Measurements from ENCODE around the gene SMYD5. TPM values are rescaled to one million over a fixed set of nuclear protein-coding genes. Genes with fewer than 3 reads are reported as not detected.

The SMYD5 gene
- total RNA-seq, 2 experiments from 2014 or later = 39.6 to 48.6 TPM

DNA sequence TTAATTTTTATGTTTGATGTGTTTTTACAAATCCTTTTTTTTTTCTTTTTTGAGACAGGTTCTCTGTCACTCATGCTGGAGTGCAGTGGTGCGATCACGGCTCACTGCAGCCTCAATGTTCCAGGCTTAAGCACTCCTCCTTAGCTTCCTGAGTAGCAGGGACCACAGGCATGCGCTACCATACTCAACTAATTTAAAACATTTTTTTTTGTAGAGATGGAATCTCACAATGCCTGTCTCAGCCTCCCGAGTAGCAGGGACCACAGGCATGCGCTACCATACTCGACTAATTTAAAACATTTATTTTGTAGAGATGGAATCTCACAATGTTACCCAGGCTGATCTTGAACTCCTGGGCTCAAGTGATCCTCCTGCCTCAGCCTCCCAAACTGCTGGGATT is 8.4 kb upstream of the SMYD5 start:
- peaks cover 5% of the 10 kb centered on the region for H3K4me1 Mint-ChIP-seq (ENCODE audit: low read depth)
- H3K4me3 Mint-ChIP-seq = no peak overlapping the region

DNA sequence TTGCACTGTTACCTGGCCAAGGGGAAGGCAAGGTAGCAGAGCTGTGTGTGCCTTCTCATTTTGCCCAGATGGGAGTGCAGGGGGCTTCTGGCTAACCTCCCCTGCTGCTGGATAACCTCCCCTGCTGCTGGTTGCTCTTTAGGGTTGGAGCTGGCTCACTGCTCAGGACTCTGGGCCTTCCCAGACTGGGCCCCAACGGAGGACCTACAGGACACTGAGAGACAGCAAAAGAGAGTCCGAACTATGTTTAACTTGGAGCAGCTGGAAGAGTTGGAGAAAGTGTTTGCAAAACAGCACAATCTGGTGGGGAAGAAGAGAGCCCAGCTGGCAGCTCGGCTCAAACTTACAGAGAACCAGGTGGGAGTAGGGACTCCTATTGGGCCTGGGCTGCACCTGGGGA is 5.8 kb upstream of the SMYD5 start:
- no peak for ATAC-seq
- no peaks in the 10 kb centered on the region for H3K9me3 Mint-ChIP-seq
- H3K4me1 Mint-ChIP-seq (ENCODE audit: low read depth) = peaks cover 8% of the 10 kb centered on the region
- H3K27me3 Mint-ChIP-seq = peaks cover 19% of the 10 kb centered on the region
- ChIA-PET CTCF (interaction anchor here (1.3 to 5.1 kb wide), 2 partner anchors 31 to 315 kb away, joined by 3 to 35 read pairs; no protein-coding TSS in a partner anchor), POLR2A (no interaction called here)
- no peak for DNase-seq
- intact Hi-C loops (cut with micrococcal nuclease) = no loop called here
- TF ChIP-seq, protein P1, sequence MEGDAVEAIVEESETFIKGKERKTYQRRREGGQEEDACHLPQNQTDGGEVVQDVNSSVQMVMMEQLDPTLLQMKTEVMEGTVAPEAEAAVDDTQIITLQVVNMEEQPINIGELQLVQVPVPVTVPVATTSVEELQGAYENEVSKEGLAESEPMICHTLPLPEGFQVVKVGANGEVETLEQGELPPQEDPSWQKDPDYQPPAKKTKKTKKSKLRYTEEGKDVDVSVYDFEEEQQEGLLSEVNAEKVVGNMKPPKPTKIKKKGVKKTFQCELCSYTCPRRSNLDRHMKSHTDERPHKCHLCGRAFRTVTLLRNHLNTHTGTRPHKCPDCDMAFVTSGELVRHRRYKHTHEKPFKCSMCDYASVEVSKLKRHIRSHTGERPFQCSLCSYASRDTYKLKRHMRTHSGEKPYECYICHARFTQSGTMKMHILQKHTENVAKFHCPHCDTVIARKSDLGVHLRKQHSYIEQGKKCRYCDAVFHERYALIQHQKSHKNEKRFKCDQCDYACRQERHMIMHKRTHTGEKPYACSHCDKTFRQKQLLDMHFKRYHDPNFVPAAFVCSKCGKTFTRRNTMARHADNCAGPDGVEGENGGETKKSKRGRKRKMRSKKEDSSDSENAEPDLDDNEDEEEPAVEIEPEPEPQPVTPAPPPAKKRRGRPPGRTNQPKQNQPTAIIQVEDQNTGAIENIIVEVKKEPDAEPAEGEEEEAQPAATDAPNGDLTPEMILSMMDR (IDR thresholded peaks at IDR 0.05) = no peak
- no peaks in the 10 kb centered on the region for H3K36me3 Mint-ChIP-seq (ENCODE audit: low read depth)
- H3K27ac Mint-ChIP-seq = no peak overlapping the region
- no peak overlapping the region for H3K4me3 Mint-ChIP-seq

More for the DNA sequence above, 8.4 kb upstream of the SMYD5 start:
- no peak overlapping the region for H3K27ac Mint-ChIP-seq
- no peak for DNase-seq
- POLR2A ChIA-PET = interaction anchor here (0.7 kb wide), 1 partner anchor 10 kb away, joined by 3 read pairs; no protein-coding TSS in a partner anchor
- peaks cover 33% of the 10 kb centered on the region for H3K27me3 Mint-ChIP-seq
- CTCF ChIA-PET = no interaction called here
- no peaks in the 10 kb centered on the region for H3K9me3 Mint-ChIP-seq
- TF ChIP-seq, protein P1 (IDR thresholded peaks at IDR 0.05) = no peak
- no peaks in the 10 kb centered on the region for H3K36me3 Mint-ChIP-seq (ENCODE audit: low read depth)
- ATAC-seq = no peak
- intact Hi-C loops (cut with micrococcal nuclease) = no loop called here

DNA sequence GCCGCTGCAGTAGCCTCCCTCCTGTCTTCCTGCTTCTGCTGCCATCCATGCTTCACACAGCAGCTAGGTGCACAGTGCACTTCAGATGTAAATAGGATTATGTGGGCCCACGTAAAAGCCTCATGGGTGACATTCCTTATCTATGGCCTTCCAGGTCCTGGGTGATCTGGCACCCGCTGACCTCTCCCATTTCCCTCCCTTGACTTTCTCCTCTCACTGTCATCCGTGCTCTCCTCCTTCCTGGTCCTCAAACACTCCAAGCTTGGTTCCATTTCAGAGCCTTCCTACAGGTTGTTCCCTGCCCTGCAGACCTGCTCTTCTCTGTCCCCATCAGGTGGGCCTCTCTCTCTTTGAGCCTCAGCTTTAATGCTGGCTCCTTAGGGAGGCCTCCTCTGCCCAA is 4.0 kb upstream of the SMYD5 start:
- intact Hi-C loops (cut with micrococcal nuclease) = no loop called here
- H3K27me3 Mint-ChIP-seq = peaks cover 7% of the 10 kb centered on the region
- H3K36me3 Mint-ChIP-seq (ENCODE audit: low read depth) = no peaks in the 10 kb centered on the region
- no peak overlapping the region for H3K27ac Mint-ChIP-seq
- ATAC-seq = no peak
- ChIA-PET CTCF (interaction anchor here (0.8 to 5.1 kb wide), 2 partner anchors 33 to 53 kb away, joined by 3 to 35 read pairs; no protein-coding TSS in a partner anchor), POLR2A (interaction anchor here (0.8 kb wide), 1 partner anchor 44 kb away, joined by 3 read pairs; no protein-coding TSS in a partner anchor)
- TF ChIP-seq, protein P1 (IDR thresholded peaks at IDR 0.05) = no peak
- peaks cover 14% of the 10 kb centered on the region for H3K4me1 Mint-ChIP-seq (ENCODE audit: low read depth)
- no peaks in the 10 kb centered on the region for H3K9me3 Mint-ChIP-seq
- DNase-seq = no peak
- no peak overlapping the region for H3K4me3 Mint-ChIP-seq

DNA sequence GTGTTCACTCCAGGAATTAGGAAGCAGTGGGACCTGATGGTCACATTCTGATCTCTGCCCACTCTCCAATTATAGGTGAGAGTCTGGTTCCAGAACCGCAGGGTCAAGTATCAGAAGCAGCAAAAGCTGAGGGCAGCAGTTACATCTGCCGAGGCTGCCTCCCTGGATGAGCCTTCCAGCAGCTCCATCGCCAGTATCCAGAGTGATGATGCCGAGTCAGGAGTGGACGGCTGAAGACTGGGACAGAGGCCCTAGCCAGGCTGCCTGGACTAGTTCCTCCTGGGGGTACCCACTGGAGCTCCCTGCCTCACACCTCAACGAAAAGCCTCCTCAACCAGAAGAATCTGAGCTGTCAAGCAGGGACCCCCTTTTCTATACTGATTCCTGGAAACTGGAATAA is 3.3 kb upstream of the SMYD5 start:
- TF ChIP-seq, protein P1 (IDR thresholded peaks at IDR 0.05) = no peak
- Mint-ChIP-seq H3K4me1 (ENCODE audit: low read depth) (peaks cover 21% of the 10 kb centered on the region), H3K4me3 (no peak overlapping the region), H3K36me3 (ENCODE audit: low read depth) (no peaks in the 10 kb centered on the region), H3K27me3 (peaks cover 5% of the 10 kb centered on the region), H3K27ac (no peak overlapping the region), H3K9me3 (no peaks in the 10 kb centered on the region)
- ChIA-PET POLR2A (interaction anchor here (0.8 to 3.4 kb wide), 2 partner anchors 23 to 43 kb away, joined by 3 to 23 read pairs; partner anchors contain the start of genes CCT7 and PRADC1), CTCF (interaction anchor here (0.5 to 5.1 kb wide), 6 partner anchors 22 to 126 kb away, joined by 3 to 53 read pairs (median 9); partner anchors contain the start of genes CCT7 and PRADC1)
- no peak for ATAC-seq
- intact Hi-C loops (cut with micrococcal nuclease) = no loop called here
- DNase-seq = no peak

DNA sequence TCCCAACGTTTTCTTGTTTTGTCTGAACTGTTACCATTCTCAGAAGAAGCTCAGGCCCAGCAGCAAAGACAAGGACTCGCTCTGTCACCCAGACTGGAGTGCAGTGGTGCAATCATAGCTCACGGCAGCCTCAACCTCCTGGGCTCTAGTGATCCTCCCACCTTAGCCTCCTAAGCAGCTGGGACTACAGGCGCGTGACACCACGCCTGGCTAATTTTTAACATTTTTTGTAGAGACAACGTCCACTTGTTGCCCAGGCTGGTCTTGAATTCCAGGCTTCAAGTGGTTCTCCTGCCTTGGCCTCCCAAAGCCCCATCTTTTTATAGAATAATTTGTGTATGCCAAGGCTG is 2.0 kb upstream of the SMYD5 start:
- H3K27me3 Mint-ChIP-seq = no peaks in the 10 kb centered on the region
- intact Hi-C loops (cut with micrococcal nuclease) = no loop called here

More for the DNA sequence above, 2.0 kb upstream of the SMYD5 start:
- Mint-ChIP-seq H3K36me3 (ENCODE audit: low read depth) (no peaks in the 10 kb centered on the region), H3K4me1 (ENCODE audit: low read depth) (peaks cover 25% of the 10 kb centered on the region), H3K27ac (no peak overlapping the region), H3K9me3 (no peaks in the 10 kb centered on the region), H3K4me3 (no peak overlapping the region)
- TF ChIP-seq, protein P1 (IDR thresholded peaks at IDR 0.05) = no peak
- ChIA-PET CTCF (interaction anchor here (0.6 to 3.7 kb wide), 34 partner anchors 8 to 319 kb away, joined by 3 to 79 read pairs (median 5); partner anchors contain the start of genes CCT7, NOTO, PRADC1 and RAB11FIP5), POLR2A (interaction anchor here (0.7 to 3.4 kb wide), 5 partner anchors 17 to 178 kb away, joined by 3 to 23 read pairs (median 6); partner anchors contain the start of genes CCT7 and PRADC1)
- no peak for ATAC-seq
- DNase-seq = no peak
